Activated CD8-positive, alpha-beta T cell treated with anti-CD3 and anti-CD28 coated beads for 36 hours (primary cell): Measurements from ENCODE around the gene MT1M. TPM values are rescaled to one million over a fixed set of nuclear protein-coding genes. Genes with fewer than 3 reads are reported as not detected.
"Not testable (repeated sequence)": the region's sequence is repeated elsewhere in the genome, so short reads cannot be mapped to it uniquely, and the experiment has no call there.

Experiments used
- ATAC-seq: fragments of 200-7000 bp; cut with Tn5 transposase; one replicate; pipeline ENCODE4 v1.10.0; 2021; ENCODE audit warnings: mild to moderate bottlenecking, moderate library complexity
- CTCF ChIA-PET: fragments of 350-600 bp; sonication (Branson Sonifier 250); formaldehyde crosslinking; loops from one replicate; lab custom pipeline; 2021; ENCODE audit warnings: antibody characterized with exemption; lab: Charles Lee
- POLR2A ChIA-PET: fragments of 350-600 bp; sonication (Branson Sonifier 250); formaldehyde crosslinking; loops from one replicate; lab custom pipeline; 2021; ENCODE audit warnings: antibody characterized with exemption; lab: Charles Lee
- DNase-seq: peaks from one replicate; pipeline ENCODE4 v3.0.0-alpha.2; 2020
- H3K27ac Mint-ChIP-seq: one replicate; pipeline ENCODE4 v1.8.0; 2021; ENCODE audit warnings: mild to moderate bottlenecking, mixed read lengths
- H3K27me3 Mint-ChIP-seq: one replicate; pipeline ENCODE4 v1.8.0; 2021; ENCODE audit warnings: mixed read lengths
- H3K36me3 Mint-ChIP-seq: one replicate; pipeline ENCODE4 v1.8.0; 2021; ENCODE audit warnings: low read depth, mixed read lengths
- H3K4me1 Mint-ChIP-seq: one replicate; pipeline ENCODE4 v1.8.0; 2021; ENCODE audit warnings: low read depth, mixed read lengths
- H3K4me3 Mint-ChIP-seq: one replicate; pipeline ENCODE4 v1.8.0; 2021; ENCODE audit warnings: mild to moderate bottlenecking, moderate library complexity, mixed read lengths
- H3K9me3 Mint-ChIP-seq: one replicate; pipeline ENCODE4 v1.8.0; 2021; ENCODE audit warnings: mixed read lengths
- CTCF ChIP-seq: fragments of 200-600 bp; IDR thresholded peaks from one replicate; pipeline ENCODE4 v1.8.0; 2022; ENCODE audit warnings: antibody characterized with exemption, mild to moderate bottlenecking
- intact Hi-C: fragments of 100-400 bp; cut with micrococcal nuclease; formaldehyde crosslinking; loops from one replicate; pipeline ENCODE4 v1.10.0; 2022
- total RNA-seq, 2 experiments: library from RNA; stranded (reverse); gene quantifications; one replicate each; pipeline ENCODE4 v1.2.3, GENCODE V29; 2021

The MT1M gene
- not detected for total RNA-seq

- Mint-ChIP-seq H3K36me3 (no peaks in the 10 kb centered on the region), H3K4me1 (peaks cover 17% of the 10 kb centered on the region), H3K4me3 (peak within 1 kb of the TSS; percentile 58), H3K9me3 (no peaks in the 10 kb centered on the region), H3K27me3 (peaks cover 60% of the 10 kb centered on the region), H3K27ac (no peak within 1 kb of the TSS)
- intact Hi-C loops, result no loop called here
- POLR2A ChIA-PET, result interaction anchor here (0.6 to 0.7 kb wide), 2 partner anchors 12 to 30 kb away, joined by 3 read pairs; no protein-coding TSS in a partner anchor
- no peak for DNase-seq
- CTCF ChIA-PET, result interaction anchor here (2.2 kb wide), 1 partner anchor 10 kb away, joined by 8 read pairs; no protein-coding TSS in a partner anchor
- TF ChIP-seq CTCF, result no peak
- peak; percentile 52 for ATAC-seq
Measured at GRCh38 chr16:56632156-56632847, at the start of gene MT1M. MT1M (plus strand) TSS chr16:56632659; CDS start chr16:56632732, 73 bp downstream.

- H3K4me3 Mint-ChIP-seq, H3K9me3 Mint-ChIP-seq, H3K4me1 Mint-ChIP-seq, DNase-seq, ATAC-seq, intact Hi-C loops, H3K27ac Mint-ChIP-seq, H3K27me3 Mint-ChIP-seq, H3K36me3 Mint-ChIP-seq: not testable (repeated sequence)
- CTCF ChIA-PET, result interaction anchor here (0.6 to 3.1 kb wide), 5 partner anchors 9 to 82 kb away, joined by 3 to 14 read pairs (median 3); no protein-coding TSS in a partner anchor
- POLR2A ChIA-PET, result interaction anchor here (0.6 kb wide), 1 partner anchor 115 kb away, joined by 3 read pairs; no protein-coding TSS in a partner anchor
Measured at GRCh38 chr16:56582911-56583310, 49.5 kb upstream of the MT1M start.

GRCh38 chr16:56583351-56584168 lies 48.9 kb upstream of the MT1M start:
- CTCF ChIA-PET, result interaction anchor here (0.9 to 3.1 kb wide), 5 partner anchors 8 to 119 kb away, joined by 3 to 14 read pairs (median 3); no protein-coding TSS in a partner anchor
- intact Hi-C loops, result no loop called here
- no peak overlapping the region for H3K27ac Mint-ChIP-seq

GRCh38 chr16:56584276-56584675 lies 48.2 kb upstream of the MT1M start:
- ChIA-PET POLR2A (no interaction called here), CTCF (interaction anchor here (0.9 to 1.4 kb wide), 2 partner anchors 8 to 118 kb away, joined by 3 to 4 read pairs; no protein-coding TSS in a partner anchor)
- DNase-seq, result no peak
- Mint-ChIP-seq H3K4me1 (peaks cover 3% of the 10 kb centered on the region), H3K4me3 (no peak overlapping the region), H3K27me3 (peaks cover 6% of the 10 kb centered on the region), H3K27ac (no peak overlapping the region), H3K36me3 (no peaks in the 10 kb centered on the region), H3K9me3 (no peaks in the 10 kb centered on the region)
- ATAC-seq, result no peak
- intact Hi-C loops, result no loop called here
- no peak for TF ChIP-seq CTCF

More at GRCh38 chr16:56583351-56584168, 48.9 kb upstream of the MT1M start:
- H3K4me1 Mint-ChIP-seq, result no peaks in the 10 kb centered on the region
- no peak overlapping the region for H3K4me3 Mint-ChIP-seq
- no peaks in the 10 kb centered on the region for H3K9me3 Mint-ChIP-seq
- no peaks in the 10 kb centered on the region for H3K36me3 Mint-ChIP-seq
- ATAC-seq (no peak), DNase-seq (no peak)
- no peak for TF ChIP-seq CTCF
- POLR2A ChIA-PET, result interaction anchor here (0.6 kb wide), 1 partner anchor 116 kb away, joined by 3 read pairs; no protein-coding TSS in a partner anchor
- peaks cover 3% of the 10 kb centered on the region for H3K27me3 Mint-ChIP-seq

GRCh38 chr16:56588781-56589140 lies 43.7 kb upstream of the MT1M start:
- ATAC-seq, result no peak

More at GRCh38 chr16:56588781-56589140, 43.7 kb upstream of the MT1M start:
- no peak for DNase-seq
- CTCF ChIA-PET, result interaction anchor here (0.6 to 2.4 kb wide), 3 partner anchors 12 to 113 kb away, joined by 3 to 8 read pairs (median 5); no protein-coding TSS in a partner anchor
- no peaks in the 10 kb centered on the region for H3K36me3 Mint-ChIP-seq
- no peak overlapping the region for H3K27ac Mint-ChIP-seq
- TF ChIP-seq CTCF, result no peak
- H3K27me3 Mint-ChIP-seq, result peaks cover 12% of the 10 kb centered on the region
- no peaks in the 10 kb centered on the region for H3K9me3 Mint-ChIP-seq
- H3K4me1 Mint-ChIP-seq, result peaks cover 9% of the 10 kb centered on the region
- intact Hi-C loops, result no loop called here
- H3K4me3 Mint-ChIP-seq, result peak overlapping the region; percentile 78
- POLR2A ChIA-PET, result interaction anchor here (1.0 to 1.3 kb wide), 2 partner anchors 120 to 442 kb away, joined by 3 read pairs; no protein-coding TSS in a partner anchor
